ENCODE data around the gene SLC4A5.

GRCh38 chr2:74205113-74205512, 138.1 kb downstream of the SLC4A5 start:
- no peak for TF ChIP-seq CTCF (tag by site-specific recombination; IDR thresholded peaks at IDR 0.05)
- TF ChIP-seq KLF7 (tag by site-specific recombination; IDR thresholded peaks at IDR 0.05; ENCODE audit: borderline replicate concordance): no peak
- no peak for TF ChIP-seq ZSCAN23 (tag by site-specific recombination; IDR thresholded peaks at IDR 0.05)
- no peak for TF ChIP-seq ZNF501 (tag by site-specific recombination; IDR thresholded peaks at IDR 0.05)
- TF ChIP-seq ZNF174 (tag by site-specific recombination; IDR thresholded peaks at IDR 0.05): no peak
- no peak for TF ChIP-seq ATF2 (tag by site-specific recombination; IDR thresholded peaks at IDR 0.05; ENCODE audit: low read depth)
- no peak for TF ChIP-seq ZNF830 (tag by site-specific recombination; IDR thresholded peaks at IDR 0.05; ENCODE audit: low read depth)
- no peak for TF ChIP-seq TRIM28 (IDR thresholded peaks at IDR 0.05; ENCODE audit: borderline replicate concordance, low read length)
- TF ChIP-seq REPIN1 (tag by site-specific recombination; IDR thresholded peaks at IDR 0.05; ENCODE audit: low read depth): no peak
- no peak for TF ChIP-seq ZNF391 (tag by site-specific recombination; IDR thresholded peaks at IDR 0.05; ENCODE audit: borderline replicate concordance, low read depth)
- no peak for TF ChIP-seq ZNF335 (tag by site-specific recombination; conservative IDR thresholded peaks at IDR 0.05)
- no peak for TF ChIP-seq ZBTB21 (tag by site-specific recombination; IDR thresholded peaks at IDR 0.05)
- no peak for TF ChIP-seq YY1 (tag by site-specific recombination; IDR thresholded peaks at IDR 0.05)

All from HEK293 (cell line).